GM12878 (cell line): Measurements from ENCODE around the gene DPM1. TPM values are rescaled to one million over a fixed set of nuclear protein-coding genes. Genes with fewer than 3 reads are reported as not detected.

Source experiments
- ATAC-seq: fragments of 200-7000 bp; cut with Tn5 transposase; 3 replicates; pipeline ENCODE4 v1.9.1; 2020; ENCODE audit warnings: mild to moderate bottlenecking, moderate library complexity
- BruUV-seq: library from RNA; stranded (reverse); fragments of 400-500 nt; replicated peaks from 2 replicates; lab custom pipeline; 2021; lab: Mats Ljungman, UMichigan
- CTCF ChIA-PET: fragments of 300-600 bp; sonication (Branson Sonifier 250); formaldehyde crosslinking; extraction: SDS; loops from one replicate; lab custom pipeline; 2021; ENCODE audit warnings: inconsistent platforms; lab: Yijun Ruan, JAX
- POLR2A ChIA-PET: fragments of 350-600 bp; formaldehyde crosslinking; extraction: SDS; loops from one replicate; lab custom pipeline; 2021; ENCODE audit warnings: inconsistent platforms; lab: Charles Lee
- RAD21 ChIA-PET: fragments of 300-600 bp; sonication (Branson Sonifier 250); formaldehyde crosslinking; loops from one replicate; lab custom pipeline; 2023; ENCODE audit warnings: antibody characterized with exemption; ENCODE audit not compliant: unreplicated experiment; lab: Charles Lee
- SMC1A ChIA-PET: fragments of 300-600 bp; sonication (Branson Sonifier 250); formaldehyde crosslinking; loops from one replicate; lab custom pipeline; 2023; ENCODE audit not compliant: unreplicated experiment, uncharacterized antibody; lab: Charles Lee
- DNase-seq: peaks from one replicate; pipeline ENCODE4 v3.0.0-alpha.2; 2011; ENCODE audit warnings: low read depth, low spot score
- FAIRE-seq: peaks from 3 replicates; lab custom pipeline; 2011; peaks lifted over from hg19 to GRCh38; lab: Jason Lieb, UNC
- H2AFZ ChIP-seq: 2 replicates; pipeline ENCODE4 v1.6.0; 2011; ENCODE audit warnings: low read depth, low read length, control low read depth; ENCODE audit not compliant: control insufficient read depth
- H3K27ac ChIP-seq: 2 replicates; pipeline ENCODE4 v1.5.1; 2011; ENCODE audit warnings: control low read depth; ENCODE audit not compliant: control insufficient read depth, insufficient read depth
- H3K27me3 ChIP-seq, 2 experiments: replicated peaks in 1 of 2; 2 replicates each; pipeline versions ENCODE4 v1.6.0 to v1.6.1; 2011; ENCODE audit warnings: low read length in 1 of 2; ENCODE audit not compliant: control insufficient read depth in 2 of 2, insufficient read depth in 2 of 2
- H3K36me3 ChIP-seq, 2 experiments: 2 replicates each; pipeline ENCODE4 v1.5.1; 2011; ENCODE audit warnings: low read length in 1 of 2; ENCODE audit not compliant: control insufficient read depth in 2 of 2, insufficient read depth in 2 of 2
- H3K4me1 ChIP-seq: 2 replicates; pipeline ENCODE4 v1.6.1; 2011; ENCODE audit warnings: mild to moderate bottlenecking, low read length, moderate library complexity, mixed read lengths; ENCODE audit not compliant: control insufficient read depth, insufficient read depth
- H3K4me2 ChIP-seq: 2 replicates; pipeline ENCODE4 v1.6.0; 2011; ENCODE audit warnings: control low read depth; ENCODE audit not compliant: control insufficient read depth, insufficient read depth
- H3K4me3 ChIP-seq: fragments of 200-600 bp; sonication (generic); 2 replicates; pipeline ENCODE4 v1.5.1; 2016
- H3K79me2 ChIP-seq: 2 replicates; pipeline ENCODE4 v1.6.0; 2011; ENCODE audit warnings: low read length; ENCODE audit not compliant: control insufficient read depth, insufficient read depth
- H3K9ac ChIP-seq: 2 replicates; pipeline ENCODE4 v1.8.0; 2011; ENCODE audit warnings: low read length, control low read depth, mixed read lengths; ENCODE audit not compliant: control insufficient read depth, insufficient read depth
- H3K9me3 ChIP-seq: replicated peaks from 3 replicates; pipeline ENCODE4 v1.5.1; 2011; ENCODE audit warnings: mild to moderate bottlenecking, low read length; ENCODE audit not compliant: control insufficient read depth, insufficient read depth
- H4K20me1 ChIP-seq: 2 replicates; pipeline ENCODE4 v1.6.0; 2011; ENCODE audit not compliant: control insufficient read depth, insufficient read depth
- BMI1 ChIP-seq: fragments of 450-650 bp; IDR thresholded peaks from 2 replicates; pipeline ENCODE4 v1.6.1; 2016; ENCODE audit warnings: mild to moderate bottlenecking, moderate library complexity, borderline replicate concordance
- JUND ChIP-seq: IDR thresholded peaks from 2 replicates; pipeline ENCODE4 v1.6.1; 2012; ENCODE audit warnings: low read depth, mild to moderate bottlenecking, low read length, improper control_type of control experiment, moderate library complexity
- KDM1A ChIP-seq: fragments of 200-600 bp; sonication (generic); IDR thresholded peaks from 2 replicates; pipeline ENCODE4 v1.6.1; 2016; ENCODE audit warnings: borderline replicate concordance
- NFIC ChIP-seq: IDR thresholded peaks from 2 replicates; pipeline ENCODE4 v1.6.1; 2012; ENCODE audit warnings: low read depth, mild to moderate bottlenecking, inconsistent platforms, low read length, moderate library complexity
- PAX5 ChIP-seq: IDR thresholded peaks from 2 replicates; pipeline ENCODE4 v1.6.1; 2011; ENCODE audit warnings: low read depth, low read length, borderline replicate concordance
- RCOR1 ChIP-seq: conservative IDR thresholded peaks from 2 replicates; pipeline ENCODE4 v1.6.1; 2012; ENCODE audit warnings: low read depth, low read length, improper control_type of control experiment
- SREBF1 ChIP-seq: IDR thresholded peaks from 2 replicates; pipeline ENCODE4 v1.6.1; 2012; ENCODE audit warnings: mild to moderate bottlenecking, low read length
- USF1 ChIP-seq: IDR thresholded peaks from 2 replicates; pipeline ENCODE4 v1.6.1; 2011; ENCODE audit warnings: borderline replicate concordance, low read depth, mild to moderate bottlenecking, moderate library complexity, mixed read lengths, low read length; ENCODE audit not compliant: insufficient read depth; ENCODE audit errors: extremely low read length
- USF2 ChIP-seq: IDR thresholded peaks from 2 replicates; pipeline ENCODE4 v1.6.1; 2011; ENCODE audit warnings: low read depth, low read length, improper control_type of control experiment, borderline replicate concordance
- ZBTB11 ChIP-seq: fragments of 450-650 bp; formaldehyde crosslinking; IDR thresholded peaks from 2 replicates; pipeline ENCODE4 v1.5.0; 2022; ENCODE audit warnings: mild to moderate bottlenecking, missing genetic modification characterization
- ZBTB40 ChIP-seq: fragments of 450-650 bp; IDR thresholded peaks from 2 replicates; pipeline ENCODE4 v1.6.1; 2016; ENCODE audit warnings: mild to moderate bottlenecking, moderate library complexity, borderline replicate concordance
- WGBS: methylation state at CpG from one replicate; pipeline ENCODE4 v1.1.6; 2016; ENCODE audit warnings: low lambda C conversion rate; ENCODE audit not compliant: insufficient replicate concordance, insufficient coverage; ENCODE audit errors: missing lambda C conversion rate; 5-methylcytosine and 5-hydroxymethylcytosine counted together
- in situ Hi-C: fragments of 300-500 bp; cut with MboI; formaldehyde crosslinking; loops from 9 replicates; pipeline ENCODE4 v1.14.3; 2018; ENCODE audit warnings: mixed read lengths
- intact Hi-C: fragments of 100-400 bp; cut with micrococcal nuclease; formaldehyde crosslinking; loops from one replicate; pipeline ENCODE4 v1.14.2; 2022; ENCODE audit not compliant: unreplicated experiment
- polyA plus RNA-seq, 11 experiments: library from polyadenylated mRNA; depleted of rRNA in 4 of 11; unstranded in 6 of 11; stranded (reverse) in 5 of 11; fragments of >200 nt; fragmentation: Nextera tagmentation in 4 of 11; fragmentation: Illumina TruSeq in 1 of 11; extraction: Ambion mirVana in 4 of 11; extraction: Trizol in 1 of 11; gene quantifications; 1 replicate in 1 of 11; 2 replicates in 10 of 11; pipeline versions ENCODE4 v1.2.1 to v1.2.3, GENCODE V29; 2011 to 2016; ENCODE audit warnings: inconsistent platforms in 2 of 11, missing spikeins in 2 of 11, low read depth in 1 of 11
- total RNA-seq, 4 experiments: library from RNA; depleted of rRNA in 3 of 4; stranded (reverse); fragments of >200 nt in 3 of 4; fragmentation: Illumina TruSeq in 1 of 4; extraction: Trizol in 1 of 4; gene quantifications; 2 replicates each; pipeline versions ENCODE4 v1.2.1 to v1.2.3, GENCODE V29; 2013 to 2021

The DPM1 gene
- total and polyA plus RNA-seq, 10 of the 15 experiments (the other 5 are each of a cell fraction or from before 2014, with no cell fraction given) = 53.3 to 167 (median 108) TPM

GRCh38 chr20:50969912-50970311 is 11.6 kb upstream of the DPM1 start (continued):
- no peak for TF ChIP-seq ZBTB40
- TF ChIP-seq SREBF1 = no peak
- no peak for TF ChIP-seq RCOR1

- H3K79me2 ChIP-seq = no peaks in the 10 kb centered on the region
- no peak overlapping the region for H3K27ac ChIP-seq
- H2AFZ ChIP-seq = no peak overlapping the region
- BruUV-seq = no TSS peak
- H3K4me3 ChIP-seq = no peak overlapping the region
- H3K36me3 ChIP-seq = no peaks in the 10 kb centered on the region
- no peaks in the 10 kb centered on the region for H3K9me3 ChIP-seq
- ChIA-PET RAD21 (no interaction called here), CTCF (interaction anchor here (0.9 kb wide), 1 partner anchor 18 kb away, joined by 4 read pairs; no protein-coding TSS in a partner anchor), POLR2A (no interaction called here), SMC1A (no interaction called here)
- 38% methylated on average over 5 of the region's 5 CpGs for WGBS
- FAIRE-seq (no peak), DNase-seq (no peak), ATAC-seq (no peak)
- no peaks in the 10 kb centered on the region for H3K4me1 ChIP-seq
- H3K27me3 ChIP-seq = no peaks in the 10 kb centered on the region; a peak in 2 of 4 replicates
- in situ Hi-C loops (no loop called here), intact Hi-C loops (no loop called here)
- H3K9ac ChIP-seq = no peak overlapping the region
- H4K20me1 ChIP-seq = no peaks in the 10 kb centered on the region
- H3K4me2 ChIP-seq = no peak overlapping the region
- TF ChIP-seq NFIC = no peak
- TF ChIP-seq JUND = no peak
- no peak for TF ChIP-seq PAX5
- TF ChIP-seq BMI1 = no peak
- no peak for TF ChIP-seq ZBTB11
- TF ChIP-seq USF2 = no peak
- TF ChIP-seq KDM1A = no peak
- TF ChIP-seq USF1 = no peak
Measured at GRCh38 chr20:50969435-50969834, 11.1 kb upstream of the DPM1 start.
